NCI-H2029 (cell line): ENCODE data around the gene LHX4.

Source experiments
- DNase-seq: peaks from one replicate; lab custom pipeline; 2025; lab: John Stamatoyannopoulos, UW

Gene LHX4

GRCh38 chr1:180227861-180228647, 2.0 kb upstream of the LHX4 start:
- no peak for DNase-seq

- no peak for DNase-seq
Measured at GRCh38 chr1:180228648-180229482, 1.2 kb upstream of the LHX4 start.

- DNase-seq: no peak
Measured at GRCh38 chr1:180230416-180230790, 339 bp downstream of the LHX4 start.

- no peak for DNase-seq
Measured at GRCh38 chr1:180230791-180231505, 884 bp downstream of the LHX4 start.

GRCh38 chr1:180231506-180231921, 1.4 kb downstream of the LHX4 start:
- no peak for DNase-seq

GRCh38 chr1:180231936-180232335, 1.9 kb downstream of the LHX4 start:
- DNase-seq: no peak

GRCh38 chr1:180232521-180233043, 2.5 kb downstream of the LHX4 start:
- DNase-seq: no peak

- DNase-seq: no peak
Measured at GRCh38 chr1:180233191-180234011, 3.3 kb downstream of the LHX4 start.

GRCh38 chr1:180234369-180235076, 4.5 kb downstream of the LHX4 start:
- no peak for DNase-seq

- DNase-seq: no peak
Measured at GRCh38 chr1:180235077-180235501, 5.0 kb downstream of the LHX4 start.

GRCh38 chr1:180235502-180236239, 5.6 kb downstream of the LHX4 start:
- no peak for DNase-seq

- DNase-seq: no peak
Measured at GRCh38 chr1:180236698-180237509, 6.8 kb downstream of the LHX4 start.

- DNase-seq: no peak
Measured at GRCh38 chr1:180237869-180238476, 7.9 kb downstream of the LHX4 start.

GRCh38 chr1:180238675-180239074, 8.6 kb downstream of the LHX4 start:
- DNase-seq: no peak

- DNase-seq: no peak
Measured at GRCh38 chr1:180239145-180240096, 9.4 kb downstream of the LHX4 start.

GRCh38 chr1:180241716-180242544, 11.9 kb downstream of the LHX4 start:
- no peak for DNase-seq
